ENCODE results near the gene SKAP1.

GRCh38 chr17:48283411-48283810 lies 146.6 kb downstream of the SKAP1 start:
- TF ChIP-seq ESRRG (CRISPR knock-in tag; IDR thresholded peaks at IDR 0.05) (no peak), CREB5 (CRISPR knock-in tag; IDR thresholded peaks at IDR 0.05; ENCODE audit: low read depth) (no peak), SNAI2 (CRISPR knock-in tag; IDR thresholded peaks at IDR 0.05) (no peak)
- TF ChIP-seq, protein P1, sequence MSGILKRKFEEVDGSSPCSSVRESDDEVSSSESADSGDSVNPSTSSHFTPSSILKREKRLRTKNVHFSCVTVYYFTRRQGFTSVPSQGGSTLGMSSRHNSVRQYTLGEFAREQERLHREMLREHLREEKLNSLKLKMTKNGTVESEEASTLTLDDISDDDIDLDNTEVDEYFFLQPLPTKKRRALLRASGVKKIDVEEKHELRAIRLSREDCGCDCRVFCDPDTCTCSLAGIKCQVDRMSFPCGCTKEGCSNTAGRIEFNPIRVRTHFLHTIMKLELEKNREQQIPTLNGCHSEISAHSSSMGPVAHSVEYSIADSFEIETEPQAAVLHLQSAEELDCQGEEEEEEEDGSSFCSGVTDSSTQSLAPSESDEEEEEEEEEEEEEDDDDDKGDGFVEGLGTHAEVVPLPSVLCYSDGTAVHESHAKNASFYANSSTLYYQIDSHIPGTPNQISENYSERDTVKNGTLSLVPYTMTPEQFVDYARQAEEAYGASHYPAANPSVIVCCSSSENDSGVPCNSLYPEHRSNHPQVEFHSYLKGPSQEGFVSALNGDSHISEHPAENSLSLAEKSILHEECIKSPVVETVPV (CRISPR knock-in tag; IDR thresholded peaks at IDR 0.05), result no peak
- TF ChIP-seq, protein P2, sequence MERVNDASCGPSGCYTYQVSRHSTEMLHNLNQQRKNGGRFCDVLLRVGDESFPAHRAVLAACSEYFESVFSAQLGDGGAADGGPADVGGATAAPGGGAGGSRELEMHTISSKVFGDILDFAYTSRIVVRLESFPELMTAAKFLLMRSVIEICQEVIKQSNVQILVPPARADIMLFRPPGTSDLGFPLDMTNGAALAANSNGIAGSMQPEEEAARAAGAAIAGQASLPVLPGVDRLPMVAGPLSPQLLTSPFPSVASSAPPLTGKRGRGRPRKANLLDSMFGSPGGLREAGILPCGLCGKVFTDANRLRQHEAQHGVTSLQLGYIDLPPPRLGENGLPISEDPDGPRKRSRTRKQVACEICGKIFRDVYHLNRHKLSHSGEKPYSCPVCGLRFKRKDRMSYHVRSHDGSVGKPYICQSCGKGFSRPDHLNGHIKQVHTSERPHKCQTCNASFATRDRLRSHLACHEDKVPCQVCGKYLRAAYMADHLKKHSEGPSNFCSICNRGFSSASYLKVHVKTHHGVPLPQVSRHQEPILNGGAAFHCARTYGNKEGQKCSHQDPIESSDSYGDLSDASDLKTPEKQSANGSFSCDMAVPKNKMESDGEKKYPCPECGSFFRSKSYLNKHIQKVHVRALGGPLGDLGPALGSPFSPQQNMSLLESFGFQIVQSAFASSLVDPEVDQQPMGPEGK (CRISPR knock-in tag; IDR thresholded peaks at IDR 0.05; ENCODE audit: borderline replicate concordance), result no peak

Data from SK-N-SH treated with all-trans-retinoic acid at 6 μM for 48 hours (cell line).